HepG2 (cell line): Measurements from ENCODE around the gene U2SURP. TPM values are rescaled to one million over a fixed set of nuclear protein-coding genes. Genes with fewer than 3 reads are reported as not detected.

Experiments
- ASH2L ChIP-seq: fragments of 300-600, 200-600 bp; sonication (generic); IDR thresholded peaks from 2 replicates; pipeline ENCODE4 v1.7.0; 2017; ENCODE audit warnings: low read depth, mild to moderate bottlenecking, moderate library complexity, mixed read lengths, low read length; ENCODE audit not compliant: insufficient read length
- ATAD3A ChIP-seq: sonication (generic); formaldehyde crosslinking; IDR thresholded peaks from 2 replicates; pipeline ENCODE4 v1.4.0; 2020; ENCODE audit warnings: missing genetic modification reagents
- BATF2 ChIP-seq: sonication (generic); formaldehyde crosslinking; IDR thresholded peaks from 2 replicates; pipeline ENCODE4 v1.8.0; 2022; ENCODE audit warnings: mild to moderate bottlenecking, missing genetic modification reagents, moderate library complexity
- CC2D1A ChIP-seq: sonication (generic); formaldehyde crosslinking; IDR thresholded peaks from 2 replicates; pipeline ENCODE4 v1.8.1; 2023; ENCODE audit warnings: mild to moderate bottlenecking, missing genetic modification reagents
- CCDC6 ChIP-seq: sonication (generic); formaldehyde crosslinking; IDR thresholded peaks from 2 replicates; pipeline ENCODE4 v1.8.1; 2022; ENCODE audit warnings: mild to moderate bottlenecking, missing genetic modification reagents, moderate library complexity
- ESRRA ChIP-seq: sonication (generic); formaldehyde crosslinking; IDR thresholded peaks from 2 replicates; pipeline ENCODE4 v1.5.1; 2020; ENCODE audit warnings: mild to moderate bottlenecking, low read depth, missing genetic modification reagents
- GATAD1 ChIP-seq: IDR thresholded peaks from 2 replicates; pipeline ENCODE4 v1.6.1; 2016; ENCODE audit warnings: missing genetic modification reagents, missing compliant biosample characterization
- IKZF4 ChIP-seq: sonication (generic); formaldehyde crosslinking; IDR thresholded peaks from 2 replicates; pipeline ENCODE4 v1.5.1; 2020; ENCODE audit warnings: borderline replicate concordance, mild to moderate bottlenecking, low read depth, missing genetic modification reagents; ENCODE audit errors: not compliant biosample characterization
- KAT8 ChIP-seq: IDR thresholded peaks from 2 replicates; pipeline ENCODE4 v1.6.1; 2016; ENCODE audit warnings: missing genetic modification reagents, missing compliant biosample characterization
- KMT2B ChIP-seq: IDR thresholded peaks from 2 replicates; pipeline ENCODE4 v1.6.1; 2016; ENCODE audit warnings: missing genetic modification reagents, missing compliant biosample characterization
- MAFG ChIP-seq: sonication (generic); formaldehyde crosslinking; IDR thresholded peaks from 2 replicates; pipeline ENCODE4 v1.5.1; 2020; ENCODE audit warnings: mild to moderate bottlenecking, missing genetic modification reagents
- POLR2AphosphoS5 ChIP-seq: IDR thresholded peaks from 2 replicates; pipeline ENCODE4 v1.6.1; 2012; ENCODE audit warnings: low read depth, low read length
- SMAD9 ChIP-seq: sonication (generic); formaldehyde crosslinking; IDR thresholded peaks from 2 replicates; pipeline ENCODE4 v1.5.1; 2020; ENCODE audit warnings: mild to moderate bottlenecking, missing genetic modification reagents
- SNAI1 ChIP-seq: sonication (generic); formaldehyde crosslinking; IDR thresholded peaks from 2 replicates; pipeline ENCODE4 v1.5.0; 2020; ENCODE audit warnings: mild to moderate bottlenecking, missing genetic modification reagents, borderline replicate concordance
- SNAPC4 ChIP-seq: sonication (generic); formaldehyde crosslinking; IDR thresholded peaks from 2 replicates; pipeline ENCODE4 v1.4.0; 2020; ENCODE audit warnings: mild to moderate bottlenecking, missing genetic modification reagents
- TCF7L2 ChIP-seq: IDR thresholded peaks from 2 replicates; pipeline ENCODE4 v1.6.1; 2011; ENCODE audit warnings: mild to moderate bottlenecking, low read depth, low read length, moderate library complexity
- TEAD2 ChIP-seq: sonication (generic); formaldehyde crosslinking; IDR thresholded peaks from 2 replicates; pipeline ENCODE4 v1.9.0; 2021; ENCODE audit warnings: missing genetic modification reagents
- TOPORS ChIP-seq: sonication (generic); formaldehyde crosslinking; IDR thresholded peaks from 2 replicates; pipeline ENCODE4 v1.8.0; 2023; ENCODE audit warnings: mild to moderate bottlenecking, missing genetic modification reagents
- ZZZ3 ChIP-seq: sonication (generic); formaldehyde crosslinking; IDR thresholded peaks from 2 replicates; pipeline ENCODE4 v1.4.0; 2020; ENCODE audit warnings: missing genetic modification reagents, mild to moderate bottlenecking, borderline replicate concordance
- polyA plus RNA-seq, 8 experiments: library from polyadenylated mRNA; depleted of rRNA in 3 of 8; stranded (reverse) in 7 of 8; unstranded in 1 of 8; fragments of >200 nt; fragmentation: Illumina TruSeq in 4 of 8; extraction: Trizol in 4 of 8; gene quantifications; 2 replicates each; pipeline versions ENCODE4 v1.2.1 to v1.2.3, GENCODE V29; 2011 to 2016; ENCODE audit warnings: low read depth in 4 of 8, missing spikeins in 1 of 8, mixed read lengths in 1 of 8; ENCODE audit not compliant: insufficient read depth in 1 of 8
- total RNA-seq, 5 experiments: library from RNA; depleted of rRNA; stranded (reverse); fragments of >200 nt; fragmentation: Illumina TruSeq; extraction: Trizol; gene quantifications; 2 replicates each; pipeline ENCODE4 v1.2.3, GENCODE V29; 2016; ENCODE audit warnings: low read depth in 1 of 5
- TF ChIP-seq, protein P1 (sequence below): sonication (generic); formaldehyde crosslinking; IDR thresholded peaks from 2 replicates; pipeline ENCODE4 v1.9.0; 2022; ENCODE audit warnings: low read depth, missing genetic modification reagents
- TF ChIP-seq, protein P2 (sequence below): sonication (generic); formaldehyde crosslinking; IDR thresholded peaks from 2 replicates; pipeline ENCODE4 v1.4.0; 2020; ENCODE audit warnings: mild to moderate bottlenecking, low read depth, missing genetic modification reagents

Gene U2SURP
- total and polyA plus RNA-seq, 2 of the 13 experiments (the other 11 are each of a cell fraction or from before 2014, with no cell fraction given), result 55.9 to 173 TPM

GRCh38 chr3:142976621-142977398 lies 24.6 kb upstream of the U2SURP start (continued):
- TF ChIP-seq SNAPC4 (no peak), IKZF4 (CRISPR knock-in tag) (no peak), ATAD3A (CRISPR knock-in tag) (no peak), ESRRA (CRISPR knock-in tag) (0 out of 2 replicates have a peak, but pooled peaks have one; percentile 61), SNAI1 (CRISPR knock-in tag) (no peak), TCF7L2 (no peak), KMT2B (CRISPR knock-in tag) (peak; percentile 65; the same call in 1 of the 2 replicates), POLR2AphosphoS5 (no peak), CC2D1A (CRISPR knock-in tag) (no peak), KAT8 (CRISPR knock-in tag) (peak; percentile 51; the same call in 1 of the 2 replicates), MAFG (CRISPR knock-in tag) (peak; percentile 86), ASH2L (no peak), SMAD9 (CRISPR knock-in tag) (no peak), ZZZ3 (CRISPR knock-in tag) (no peak), GATAD1 (0 out of 2 replicates have a peak, but pooled peaks have one; percentile 20), BATF2 (CRISPR knock-in tag) (no peak), CCDC6 (CRISPR knock-in tag) (0 out of 2 replicates have a peak, but pooled peaks have one; percentile 26), TOPORS (CRISPR knock-in tag) (no peak), TEAD2 (CRISPR knock-in tag) (no peak)
- TF ChIP-seq, protein P1, sequence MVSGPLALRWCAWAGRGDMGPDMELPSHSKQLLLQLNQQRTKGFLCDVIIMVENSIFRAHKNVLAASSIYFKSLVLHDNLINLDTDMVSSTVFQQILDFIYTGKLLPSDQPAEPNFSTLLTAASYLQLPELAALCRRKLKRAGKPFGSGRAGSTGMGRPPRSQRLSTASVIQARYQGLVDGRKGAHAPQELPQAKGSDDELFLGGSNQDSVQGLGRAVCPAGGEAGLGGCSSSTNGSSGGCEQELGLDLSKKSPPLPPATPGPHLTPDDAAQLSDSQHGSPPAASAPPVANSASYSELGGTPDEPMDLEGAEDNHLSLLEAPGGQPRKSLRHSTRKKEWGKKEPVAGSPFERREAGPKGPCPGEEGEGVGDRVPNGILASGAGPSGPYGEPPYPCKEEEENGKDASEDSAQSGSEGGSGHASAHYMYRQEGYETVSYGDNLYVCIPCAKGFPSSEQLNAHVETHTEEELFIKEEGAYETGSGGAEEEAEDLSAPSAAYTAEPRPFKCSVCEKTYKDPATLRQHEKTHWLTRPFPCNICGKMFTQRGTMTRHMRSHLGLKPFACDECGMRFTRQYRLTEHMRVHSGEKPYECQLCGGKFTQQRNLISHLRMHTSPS (CRISPR knock-in tag), result no peak
- TF ChIP-seq, protein P2, sequence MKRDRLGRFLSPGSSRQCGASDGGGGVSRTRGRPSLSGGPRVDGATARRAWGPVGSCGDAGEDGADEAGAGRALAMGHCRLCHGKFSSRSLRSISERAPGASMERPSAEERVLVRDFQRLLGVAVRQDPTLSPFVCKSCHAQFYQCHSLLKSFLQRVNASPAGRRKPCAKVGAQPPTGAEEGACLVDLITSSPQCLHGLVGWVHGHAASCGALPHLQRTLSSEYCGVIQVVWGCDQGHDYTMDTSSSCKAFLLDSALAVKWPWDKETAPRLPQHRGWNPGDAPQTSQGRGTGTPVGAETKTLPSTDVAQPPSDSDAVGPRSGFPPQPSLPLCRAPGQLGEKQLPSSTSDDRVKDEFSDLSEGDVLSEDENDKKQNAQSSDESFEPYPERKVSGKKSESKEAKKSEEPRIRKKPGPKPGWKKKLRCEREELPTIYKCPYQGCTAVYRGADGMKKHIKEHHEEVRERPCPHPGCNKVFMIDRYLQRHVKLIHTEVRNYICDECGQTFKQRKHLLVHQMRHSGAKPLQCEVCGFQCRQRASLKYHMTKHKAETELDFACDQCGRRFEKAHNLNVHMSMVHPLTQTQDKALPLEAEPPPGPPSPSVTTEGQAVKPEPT (CRISPR knock-in tag), result no peak
